PFSK-1 (cell line): ENCODE results near the gene RNPEPL1.

Experiments
- FOXP2 ChIP-seq: optimal IDR thresholded peaks from 2 replicates; pipeline ENCODE3; 2011; ENCODE audit warnings: borderline replicate concordance, control low read depth, inconsistent platforms; ENCODE audit not compliant: insufficient read depth; ENCODE audit errors: extremely low read length, extremely low read depth
- POLR2AphosphoS5 ChIP-seq: IDR thresholded peaks from 2 replicates; pipeline ENCODE4 v1.6.1; 2012; ENCODE audit warnings: low read depth, mild to moderate bottlenecking, control low read depth, low read length, moderate library complexity
- REST ChIP-seq, 2 experiments: IDR thresholded peaks; 2 replicates each; pipeline versions ENCODE4 v1.6.1 to v1.8.0; 2011 to 2012; ENCODE audit warnings: low read depth in 2 of 2, low read length in 2 of 2, control low read depth in 1 of 2, inconsistent platforms in 1 of 2, mild to moderate bottlenecking in 1 of 2, moderate library complexity in 1 of 2; ENCODE audit not compliant: insufficient read depth in 1 of 2
- SIN3A ChIP-seq: IDR thresholded peaks from 2 replicates; pipeline ENCODE4 v1.6.1; 2012; ENCODE audit warnings: mild to moderate bottlenecking, low read length, moderate library complexity, borderline replicate concordance; ENCODE audit not compliant: insufficient read depth
- TAF1 ChIP-seq: IDR thresholded peaks from 2 replicates; pipeline ENCODE4 v1.6.1; 2012; ENCODE audit warnings: low read length, control low read depth, borderline replicate concordance; ENCODE audit not compliant: insufficient read depth

The RNPEPL1 gene

GRCh38 chr2:240520974-240521350, 47.3 kb upstream of the RNPEPL1 start:
- TF ChIP-seq TAF1 (no peak), REST (IDR thresholded peaks at IDR 0.05; ENCODE audit: insufficient read depth in 1 of 2, low read depth in 2 of 2, low read length in 2 of 2) (no peak), POLR2AphosphoS5 (no peak), FOXP2 (no peak), SIN3A (no peak)

GRCh38 chr2:240522406-240522805, 45.9 kb upstream of the RNPEPL1 start:
- TF ChIP-seq FOXP2: no peak
- TF ChIP-seq SIN3A: no peak
- no peak for TF ChIP-seq REST (IDR thresholded peaks at IDR 0.05; ENCODE audit: insufficient read depth in 1 of 2, low read depth in 2 of 2, low read length in 2 of 2)
- TF ChIP-seq TAF1: no peak
- TF ChIP-seq POLR2AphosphoS5: no peak

GRCh38 chr2:240523451-240524281, 44.6 kb upstream of the RNPEPL1 start:
- TF ChIP-seq REST (IDR thresholded peaks at IDR 0.05; ENCODE audit: insufficient read depth in 1 of 2, low read depth in 2 of 2, low read length in 2 of 2) (no peak), FOXP2 (no peak), SIN3A (no peak), TAF1 (no peak), POLR2AphosphoS5 (no peak)

GRCh38 chr2:240524963-240525718, 43.1 kb upstream of the RNPEPL1 start:
- TF ChIP-seq SIN3A: no peak
- no peak for TF ChIP-seq TAF1
- no peak for TF ChIP-seq POLR2AphosphoS5
- TF ChIP-seq REST (IDR thresholded peaks at IDR 0.05; ENCODE audit: insufficient read depth in 1 of 2, low read depth in 2 of 2, low read length in 2 of 2): no peak
- no peak for TF ChIP-seq FOXP2
